BJ (cell line): ENCODE measurements around the gene ITSN1. TPM values are rescaled to one million over a fixed set of nuclear protein-coding genes. Genes with fewer than 3 reads are reported as not detected.

Experiments
- CTCF ChIA-PET: fragments of 350-600 bp; formaldehyde crosslinking; extraction: SDS; loops from one replicate; lab custom pipeline; 2021; ENCODE audit warnings: antibody characterized with exemption, inconsistent platforms; lab: Yijun Ruan, JAX
- POLR2A ChIA-PET: fragments of 300-600 bp; sonication (Branson Sonifier 250); formaldehyde crosslinking; extraction: SDS; loops from one replicate; lab custom pipeline; 2021; ENCODE audit warnings: antibody characterized with exemption; lab: Charles Lee
- DNase-seq: peaks from one replicate; pipeline ENCODE4 v3.0.0-alpha.2; 2011; ENCODE audit warnings: low read depth
- H3K27me3 ChIP-seq: 2 replicates; pipeline ENCODE4 v1.6.0; 2011; ENCODE audit warnings: low read length; ENCODE audit not compliant: control insufficient read depth, insufficient read depth
- H3K36me3 ChIP-seq: 2 replicates; pipeline ENCODE4 v1.5.1; 2011; ENCODE audit warnings: low read length; ENCODE audit not compliant: control insufficient read depth, insufficient read depth
- H3K4me3 ChIP-seq: 2 replicates; pipeline ENCODE4 v1.5.1; 2011; ENCODE audit warnings: low read depth, mild to moderate bottlenecking, control low read depth, low read length
- CTCF ChIP-seq: IDR thresholded peaks from 2 replicates; pipeline ENCODE4 v1.5.1; 2011; ENCODE audit warnings: low read depth, mild to moderate bottlenecking, control low read depth, inconsistent platforms, low read length, moderate library complexity; ENCODE audit not compliant: insufficient read depth
- polyA plus RNA-seq: library from polyadenylated mRNA; depleted of rRNA; stranded (reverse); fragments of >200 nt; gene quantifications from 2 replicates; pipeline ENCODE4 v1.2.3, GENCODE V29; 2011

Gene ITSN1
- polyA plus RNA-seq, 1 experiment = 68.4 TPM

- H3K4me3 ChIP-seq = no peak overlapping the region
- CTCF ChIA-PET = no interaction called here
- POLR2A ChIA-PET = no interaction called here
- no peak for DNase-seq
- H3K27me3 ChIP-seq = no peaks in the 10 kb centered on the region
- no peak for TF ChIP-seq CTCF
- H3K36me3 ChIP-seq = no peaks in the 10 kb centered on the region; the same call in 1 of the 2 replicates
Measured at GRCh38 chr21:33657124-33657820, 15.0 kb downstream of the ITSN1 start.

- H3K36me3 ChIP-seq = no peaks in the 10 kb centered on the region; the same call in 1 of the 2 replicates
- no peaks in the 10 kb centered on the region for H3K27me3 ChIP-seq
Measured at GRCh38 chr21:33658919-33659567, 16.7 kb downstream of the ITSN1 start.

GRCh38 chr21:33659568-33659949 is 17.3 kb downstream of the ITSN1 start:
- POLR2A ChIA-PET = no interaction called here
- no peak for TF ChIP-seq CTCF
- H3K4me3 ChIP-seq = no peak overlapping the region

More at GRCh38 chr21:33658919-33659567, 16.7 kb downstream of the ITSN1 start:
- ChIA-PET POLR2A (no interaction called here), CTCF (no interaction called here)
- no peak for DNase-seq
- TF ChIP-seq CTCF = no peak
- no peak overlapping the region for H3K4me3 ChIP-seq

GRCh38 chr21:33660406-33660805 is 18.1 kb downstream of the ITSN1 start:
- H3K36me3 ChIP-seq = no peaks in the 10 kb centered on the region; the same call in 1 of the 2 replicates
- ChIA-PET CTCF (no interaction called here), POLR2A (no interaction called here)
- TF ChIP-seq CTCF = no peak
- no peak overlapping the region for H3K4me3 ChIP-seq
- H3K27me3 ChIP-seq = no peaks in the 10 kb centered on the region
- DNase-seq = no peak

More at GRCh38 chr21:33659568-33659949, 17.3 kb downstream of the ITSN1 start:
- CTCF ChIA-PET = no interaction called here
- Histone ChIP-seq H3K27me3 (no peaks in the 10 kb centered on the region), H3K36me3 (no peaks in the 10 kb centered on the region; the same call in 1 of the 2 replicates)
- DNase-seq = no peak

- Histone ChIP-seq H3K36me3 (no peaks in the 10 kb centered on the region; the same call in 1 of the 2 replicates), H3K27me3 (no peaks in the 10 kb centered on the region), H3K4me3 (no peak overlapping the region)
- no peak for DNase-seq
- CTCF ChIA-PET = no interaction called here
- POLR2A ChIA-PET = no interaction called here
- TF ChIP-seq CTCF = no peak
Measured at GRCh38 chr21:33661146-33661545, 18.8 kb downstream of the ITSN1 start.
